ENCODE data around the gene PDE4C. TPM values are rescaled to one million over a fixed set of nuclear protein-coding genes. Genes with fewer than 3 reads are reported as not detected.

PDE4C gene
- total and polyA plus RNA-seq, 2 donors (not counting 1 experiment from before 2014, with no cell fraction given), result 0.35 to 2.0 TPM

- no peak overlapping the region for H3K9ac ChIP-seq (ENCODE audit: insufficient read depth, low read length)
- no peaks in the 10 kb centered on the region for H4K20me1 ChIP-seq (ENCODE audit: control insufficient read depth, extremely low read depth, insufficient read depth, low read length)
- TF ChIP-seq EZH2 (IDR thresholded peaks at IDR 0.05; ENCODE audit: low read length, missing control alignments), result no peak
- TF ChIP-seq, protein P1, sequence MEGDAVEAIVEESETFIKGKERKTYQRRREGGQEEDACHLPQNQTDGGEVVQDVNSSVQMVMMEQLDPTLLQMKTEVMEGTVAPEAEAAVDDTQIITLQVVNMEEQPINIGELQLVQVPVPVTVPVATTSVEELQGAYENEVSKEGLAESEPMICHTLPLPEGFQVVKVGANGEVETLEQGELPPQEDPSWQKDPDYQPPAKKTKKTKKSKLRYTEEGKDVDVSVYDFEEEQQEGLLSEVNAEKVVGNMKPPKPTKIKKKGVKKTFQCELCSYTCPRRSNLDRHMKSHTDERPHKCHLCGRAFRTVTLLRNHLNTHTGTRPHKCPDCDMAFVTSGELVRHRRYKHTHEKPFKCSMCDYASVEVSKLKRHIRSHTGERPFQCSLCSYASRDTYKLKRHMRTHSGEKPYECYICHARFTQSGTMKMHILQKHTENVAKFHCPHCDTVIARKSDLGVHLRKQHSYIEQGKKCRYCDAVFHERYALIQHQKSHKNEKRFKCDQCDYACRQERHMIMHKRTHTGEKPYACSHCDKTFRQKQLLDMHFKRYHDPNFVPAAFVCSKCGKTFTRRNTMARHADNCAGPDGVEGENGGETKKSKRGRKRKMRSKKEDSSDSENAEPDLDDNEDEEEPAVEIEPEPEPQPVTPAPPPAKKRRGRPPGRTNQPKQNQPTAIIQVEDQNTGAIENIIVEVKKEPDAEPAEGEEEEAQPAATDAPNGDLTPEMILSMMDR (conservative IDR thresholded peaks at IDR 0.05 in 1 of 2, IDR thresholded peaks at IDR 0.05 in 1 of 2; ENCODE audit: low read depth in 1 of 2, low read length in 2 of 2), result peak; percentile 84 to 91
- H2AFZ ChIP-seq (ENCODE audit: low read length), result no peak overlapping the region
- no peaks in the 10 kb centered on the region for H3K79me2 ChIP-seq (ENCODE audit: control insufficient read depth, insufficient read depth, low read length)
- no peaks in the 10 kb centered on the region for H3K9me3 ChIP-seq (ENCODE audit: control insufficient read depth, insufficient read depth, low read depth, low read length)
- no peak overlapping the region for H3K27ac ChIP-seq (ENCODE audit: insufficient read depth, low read length)
- no peaks in the 10 kb centered on the region for H3K4me1 ChIP-seq (ENCODE audit: control insufficient read depth, extremely low read depth, insufficient read depth, low read length)
- H3K4me3 ChIP-seq (replicated peaks in 1 of 4; ENCODE audit: control extremely low read depth in 1 of 4, insufficient read depth in 1 of 4, low read depth in 3 of 4, low read length in 4 of 4), result no peak overlapping the region
- H3K36me3 ChIP-seq (ENCODE audit: control insufficient read depth, insufficient read depth, low read length), result no peaks in the 10 kb centered on the region
- peaks cover 13% of the 10 kb centered on the region for H3K27me3 ChIP-seq (ENCODE audit: control insufficient read depth, insufficient read depth, low read length)
- DNase-seq (ENCODE audit: low read depth in 2 of 2), result peak; percentile 45 to 66
- H3K4me2 ChIP-seq (ENCODE audit: extremely low read depth, insufficient read depth, low read length), result no peak overlapping the region
Measured at GRCh38 chr19:18251587-18252369, 25.5 kb upstream of the PDE4C start.

GRCh38 chr19:18249834-18250233 is 23.6 kb upstream of the PDE4C start:
- Histone ChIP-seq H3K36me3 (ENCODE audit: control insufficient read depth, insufficient read depth, low read length) (no peaks in the 10 kb centered on the region), H4K20me1 (ENCODE audit: control insufficient read depth, extremely low read depth, insufficient read depth, low read length) (no peaks in the 10 kb centered on the region), H3K9me3 (ENCODE audit: control insufficient read depth, insufficient read depth, low read depth, low read length) (no peaks in the 10 kb centered on the region), H3K4me3 (replicated peaks in 1 of 4; ENCODE audit: control extremely low read depth in 1 of 4, insufficient read depth in 1 of 4, low read depth in 3 of 4, low read length in 4 of 4) (no peak overlapping the region), H3K4me2 (ENCODE audit: extremely low read depth, insufficient read depth, low read length) (no peak overlapping the region), H3K27ac (ENCODE audit: insufficient read depth, low read length) (no peak overlapping the region), H3K79me2 (ENCODE audit: control insufficient read depth, insufficient read depth, low read length) (no peaks in the 10 kb centered on the region), H3K9ac (ENCODE audit: insufficient read depth, low read length) (no peak overlapping the region), H3K4me1 (ENCODE audit: control insufficient read depth, extremely low read depth, insufficient read depth, low read length) (no peaks in the 10 kb centered on the region), H2AFZ (ENCODE audit: low read length) (no peak overlapping the region), H3K27me3 (ENCODE audit: control insufficient read depth, insufficient read depth, low read length) (peaks cover 6% of the 10 kb centered on the region)
- TF ChIP-seq EZH2 (IDR thresholded peaks at IDR 0.05; ENCODE audit: low read length, missing control alignments), result no peak
- TF ChIP-seq, protein P1 (conservative IDR thresholded peaks at IDR 0.05 in 1 of 2, IDR thresholded peaks at IDR 0.05 in 1 of 2; ENCODE audit: low read depth in 1 of 2, low read length in 2 of 2), result no peak
- DNase-seq (ENCODE audit: low read depth in 2 of 2), result no peak

DNA sequence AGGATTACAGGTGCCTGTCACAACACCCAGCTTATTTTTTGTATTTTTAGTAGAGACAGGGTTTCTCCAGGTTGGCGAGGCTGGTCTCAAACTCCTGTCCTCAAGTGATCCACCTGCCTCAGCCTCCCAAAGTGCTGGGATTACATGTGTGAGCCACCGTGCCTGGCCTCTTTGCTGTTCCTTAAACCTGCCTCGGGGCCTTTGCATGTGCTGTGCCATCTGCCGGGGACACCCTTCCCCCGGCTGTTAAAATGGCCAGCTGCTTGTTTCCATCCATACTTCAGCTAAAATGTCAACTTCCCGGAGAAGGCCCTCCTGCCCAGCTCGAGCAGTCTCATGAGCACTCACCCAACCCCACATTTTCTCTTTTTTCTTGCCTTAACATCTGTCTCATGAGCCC is 19.1 kb upstream of the PDE4C start:
- no peak overlapping the region for H2AFZ ChIP-seq (ENCODE audit: low read length)
- H3K4me1 ChIP-seq (ENCODE audit: control insufficient read depth, extremely low read depth, insufficient read depth, low read length), result no peaks in the 10 kb centered on the region
- no peak for DNase-seq (ENCODE audit: low read depth in 2 of 2)
- H3K4me3 ChIP-seq (replicated peaks in 1 of 4; ENCODE audit: control extremely low read depth in 1 of 4, insufficient read depth in 1 of 4, low read depth in 3 of 4, low read length in 4 of 4), result no peak overlapping the region
- H3K27ac ChIP-seq (ENCODE audit: insufficient read depth, low read length), result no peak overlapping the region
- H3K9ac ChIP-seq (ENCODE audit: insufficient read depth, low read length), result no peak overlapping the region
- H3K4me2 ChIP-seq (ENCODE audit: extremely low read depth, insufficient read depth, low read length), result no peak overlapping the region
- no peaks in the 10 kb centered on the region for H4K20me1 ChIP-seq (ENCODE audit: control insufficient read depth, extremely low read depth, insufficient read depth, low read length)
- H3K79me2 ChIP-seq (ENCODE audit: control insufficient read depth, insufficient read depth, low read length), result no peaks in the 10 kb centered on the region
- no peak for TF ChIP-seq EZH2 (IDR thresholded peaks at IDR 0.05; ENCODE audit: low read length, missing control alignments)
- TF ChIP-seq, protein P1 (conservative IDR thresholded peaks at IDR 0.05 in 1 of 2, IDR thresholded peaks at IDR 0.05 in 1 of 2; ENCODE audit: low read depth in 1 of 2, low read length in 2 of 2), result no peak
- H3K27me3 ChIP-seq (ENCODE audit: control insufficient read depth, insufficient read depth, low read length), result no peaks in the 10 kb centered on the region
- H3K36me3 ChIP-seq (ENCODE audit: control insufficient read depth, insufficient read depth, low read length), result no peaks in the 10 kb centered on the region
- no peaks in the 10 kb centered on the region for H3K9me3 ChIP-seq (ENCODE audit: control insufficient read depth, insufficient read depth, low read depth, low read length)

Measured in fibroblast of lung (primary cell).